Measurements from ENCODE around the gene ABHD16B.

DNA sequence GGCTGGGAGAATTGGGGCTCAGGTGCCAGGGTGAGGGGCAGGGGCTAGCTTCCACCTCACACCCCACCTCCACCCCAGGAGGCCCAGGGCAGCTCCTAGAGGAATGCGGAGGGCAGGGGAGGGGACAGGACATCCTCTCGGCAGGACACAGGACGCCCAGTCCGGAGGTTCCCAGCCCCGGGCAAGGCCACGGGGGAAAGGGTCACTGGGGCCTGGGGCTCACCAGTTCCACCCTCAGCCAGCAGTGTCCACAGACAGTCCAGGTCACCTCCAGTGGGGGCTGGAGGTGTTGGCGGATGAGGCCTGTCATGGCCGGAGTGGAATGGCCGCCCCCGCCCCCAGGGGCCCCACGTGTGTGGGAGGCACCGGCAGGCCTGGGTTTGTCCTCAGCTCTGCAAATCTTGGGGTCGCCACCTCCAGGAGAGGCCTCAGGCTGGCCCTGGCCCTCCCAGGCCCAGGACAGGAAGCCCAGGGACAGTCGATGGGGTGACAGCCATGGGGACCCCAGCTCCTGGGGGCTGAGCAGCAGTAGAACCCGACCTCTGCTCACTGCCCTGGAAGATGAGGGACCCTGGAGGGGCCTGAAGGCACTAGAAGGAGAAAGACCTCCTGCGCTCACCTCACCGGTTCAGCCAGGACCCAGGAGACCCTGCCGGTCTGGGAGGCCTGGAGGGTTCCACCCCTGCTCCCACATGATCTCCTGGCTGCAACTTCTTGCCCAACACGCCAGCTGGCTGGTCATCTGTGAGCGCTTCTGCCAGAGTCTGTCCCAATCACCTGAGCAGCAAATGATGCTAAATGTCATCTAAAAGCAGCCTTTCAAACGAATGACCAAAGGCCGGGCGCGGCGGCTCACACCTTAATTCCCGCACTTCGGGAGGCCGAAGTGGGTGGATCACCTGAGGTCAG, 13.0 kb upstream of the ABHD16B start:
- TF ChIP-seq SMC3 (IDR thresholded peaks at IDR 0.05) (no peak), FOSB (CRISPR knock-in tag; IDR thresholded peaks at IDR 0.05) (no peak), MAZ (IDR thresholded peaks at IDR 0.05; ENCODE audit: borderline replicate concordance, low read depth, low read length) (no peak), CEBPB (IDR thresholded peaks at IDR 0.05) (no peak), CBX8 (IDR thresholded peaks at IDR 0.05) (no peak), E2F6 (IDR thresholded peaks at IDR 0.05; ENCODE audit: borderline replicate concordance, low read depth) (no peak), CTCF (IDR thresholded peaks at IDR 0.05) (no peak)
- TF ChIP-seq, protein P1, sequence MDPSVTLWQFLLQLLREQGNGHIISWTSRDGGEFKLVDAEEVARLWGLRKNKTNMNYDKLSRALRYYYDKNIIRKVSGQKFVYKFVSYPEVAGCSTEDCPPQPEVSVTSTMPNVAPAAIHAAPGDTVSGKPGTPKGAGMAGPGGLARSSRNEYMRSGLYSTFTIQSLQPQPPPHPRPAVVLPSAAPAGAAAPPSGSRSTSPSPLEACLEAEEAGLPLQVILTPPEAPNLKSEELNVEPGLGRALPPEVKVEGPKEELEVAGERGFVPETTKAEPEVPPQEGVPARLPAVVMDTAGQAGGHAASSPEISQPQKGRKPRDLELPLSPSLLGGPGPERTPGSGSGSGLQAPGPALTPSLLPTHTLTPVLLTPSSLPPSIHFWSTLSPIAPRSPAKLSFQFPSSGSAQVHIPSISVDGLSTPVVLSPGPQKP (IDR thresholded peaks at IDR 0.05; ENCODE audit: low read depth, low read length) = no peak
- TF ChIP-seq, protein P2, sequence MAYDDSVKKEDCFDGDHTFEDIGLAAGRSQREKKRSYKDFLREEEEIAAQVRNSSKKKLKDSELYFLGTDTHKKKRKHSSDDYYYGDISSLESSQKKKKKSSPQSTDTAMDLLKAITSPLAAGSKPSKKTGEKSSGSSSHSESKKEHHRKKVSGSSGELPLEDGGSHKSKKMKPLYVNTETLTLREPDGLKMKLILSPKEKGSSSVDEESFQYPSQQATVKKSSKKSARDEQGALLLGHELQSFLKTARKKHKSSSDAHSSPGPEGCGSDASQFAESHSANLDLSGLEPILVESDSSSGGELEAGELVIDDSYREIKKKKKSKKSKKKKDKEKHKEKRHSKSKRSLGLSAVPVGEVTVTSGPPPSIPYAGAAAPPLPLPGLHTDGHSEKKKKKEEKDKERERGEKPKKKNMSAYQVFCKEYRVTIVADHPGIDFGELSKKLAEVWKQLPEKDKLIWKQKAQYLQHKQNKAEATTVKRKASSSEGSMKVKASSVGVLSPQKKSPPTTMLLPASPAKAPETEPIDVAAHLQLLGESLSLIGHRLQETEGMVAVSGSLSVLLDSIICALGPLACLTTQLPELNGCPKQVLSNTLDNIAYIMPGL (CRISPR knock-in tag; IDR thresholded peaks at IDR 0.05; ENCODE audit: borderline replicate concordance) = no peak

All from A549 (cell line).